Endodermal cell (in vitro differentiated cells): ENCODE data around the gene PNPLA6. TPM values are rescaled to one million over a fixed set of nuclear protein-coding genes. Genes with fewer than 3 reads are reported as not detected.

ENCODE experiments used
- DNase-seq: peaks from one replicate; pipeline ENCODE4 v3.0.0-alpha.2; 2017
- H3K27ac ChIP-seq: 2 replicates; pipeline ENCODE4 v1.5.1; 2013; ENCODE audit warnings: mild to moderate bottlenecking, low read depth, low read length, moderate library complexity
- H3K27me3 ChIP-seq: 2 replicates; pipeline ENCODE4 v1.6.1; 2013; ENCODE audit warnings: mild to moderate bottlenecking, low read length, moderate library complexity; ENCODE audit not compliant: insufficient read depth, control insufficient read depth, poor library complexity, severe bottlenecking
- H3K36me3 ChIP-seq: 2 replicates; pipeline ENCODE4 v1.7.0; 2013; ENCODE audit warnings: mild to moderate bottlenecking, low read length, moderate library complexity; ENCODE audit not compliant: control insufficient read depth, insufficient read depth
- H3K4me1 ChIP-seq: one replicate; pipeline ENCODE4 v1.7.0; 2013; ENCODE audit warnings: low read length; ENCODE audit not compliant: control insufficient read depth, insufficient read depth
- H3K4me3 ChIP-seq: 2 replicates; pipeline ENCODE4 v1.5.1; 2013; ENCODE audit warnings: mild to moderate bottlenecking, low read length, moderate library complexity
- H3K9ac ChIP-seq: 2 replicates; pipeline ENCODE4 v1.6.1; 2013; ENCODE audit warnings: mild to moderate bottlenecking, low read length, moderate library complexity; ENCODE audit not compliant: poor library complexity, severe bottlenecking; ENCODE audit errors: extremely low read depth
- H3K9me3 ChIP-seq: 2 replicates; pipeline ENCODE4 v1.6.1; 2013; ENCODE audit warnings: mild to moderate bottlenecking, low read length, moderate library complexity; ENCODE audit not compliant: control insufficient read depth
- H3K27ac Mint-ChIP-seq: 2 replicates; pipeline ENCODE4 v1.8.0; 2020; ENCODE audit warnings: mixed read lengths
- H3K27me3 Mint-ChIP-seq: 2 replicates; pipeline ENCODE4 v1.8.0; 2021; ENCODE audit warnings: mild to moderate bottlenecking, mixed read lengths; ENCODE audit not compliant: insufficient read depth
- H3K36me3 Mint-ChIP-seq: 2 replicates; pipeline ENCODE4 v1.8.0; 2020; ENCODE audit warnings: low read depth, mixed read lengths
- H3K4me1 Mint-ChIP-seq: 2 replicates; pipeline ENCODE4 v1.8.0; 2020; ENCODE audit warnings: mixed read lengths
- H3K4me3 Mint-ChIP-seq: 2 replicates; pipeline ENCODE4 v1.8.0; 2020; ENCODE audit warnings: mild to moderate bottlenecking, moderate library complexity, mixed read lengths
- H3K9me3 Mint-ChIP-seq: 2 replicates; pipeline ENCODE4 v1.8.0; 2020; ENCODE audit warnings: mild to moderate bottlenecking, mixed read lengths
- WGBS, 2 experiments: methylation state at CpG; one replicate each; pipeline versions ENCODE4 v1.1.5 to v1.1.7; 2013; ENCODE audit warnings: missing lambda C conversion rate in 2 of 2, mixed read lengths in 1 of 2; ENCODE audit not compliant: insufficient coverage in 1 of 2, insufficient read length in 1 of 2; 5-methylcytosine and 5-hydroxymethylcytosine counted together
- long read RNA-seq, 4 experiments: library from polyadenylated mRNA in 2 of 4; library from RNA in 1 of 4; library from capped mRNA in 1 of 4; stranded (forward) in 3 of 4; unstranded in 1 of 4; transcript quantifications; one replicate each; pipeline ENCODE4 v2.0.0, GENCODE V29; 2020 to 2021; ENCODE audit warnings: inconsistent platforms in 1 of 4
- polyA plus RNA-seq, 2 experiments: library from polyadenylated mRNA; stranded (reverse); fragments of 50-300 nt; gene quantifications; one replicate each; pipeline ENCODE4 v1.2.3, GENCODE V29; 2013
- total RNA-seq, 2 donors: library from RNA; stranded (reverse); fragmentation: NEBNext Ultra II Directional in 1 of 2; extraction: Animal tissue kit (Norgen Biotek cat#: 25700) in 1 of 2; gene quantifications; 2 replicates in 1 of 2; 3 replicates in 1 of 2; pipeline ENCODE4 v1.2.1, GENCODE V29; 2021
- TF ChIP-seq, protein P1 (sequence below): fragments of 200-600 bp; sonication (generic); conservative IDR thresholded peaks from 2 replicates; pipeline ENCODE4 v1.5.0; 2021; ENCODE audit warnings: antibody characterized with exemption, mild to moderate bottlenecking

The PNPLA6 gene
- 100 to 1,000 TPM in 1 of 2 donors, 10 to 100 TPM in 1; 86.1 to 124 TPM for total RNA-seq
- 62.2 TPM for polyA plus RNA-seq (2013, experiment 1 of 2)
- 61.6 TPM for polyA plus RNA-seq (2013, experiment 2 of 2)
- long read RNA-seq, experiment 1, partial matches to known transcripts: 16 of 32 reads
- long read RNA-seq, experiment 1, other reads (novel, unspliced or antisense): 15 of 32 reads
- long read RNA-seq, experiment 2, partial matches to known transcripts: 58 of 79 reads
- long read RNA-seq, experiment 2, other reads (novel, unspliced or antisense): 21 of 79 reads
- long read RNA-seq, experiment 3, full-length matches to known transcripts: 38 of 269 reads
- long read RNA-seq, experiment 3, partial matches to known transcripts: 185 of 269 reads
- long read RNA-seq, experiment 3, other reads (novel, unspliced or antisense): 46 of 269 reads
- long read RNA-seq, experiment 4, partial matches to known transcripts: 2 of 3 reads
- long read RNA-seq, experiment 4, other reads (novel, unspliced or antisense): 1 of 3 reads

- WGBS, 2 experiments: 0 to 1% methylated on average over 33 to 76 of the region's 76 CpGs
- H3K27ac Mint-ChIP-seq: peak within 1 kb of the TSS; percentile 97
- no peaks in the 10 kb centered on the region for H3K4me1 ChIP-seq
- peak within 1 kb of the TSS; percentile 74 for H3K27ac ChIP-seq
- no peaks in the 10 kb centered on the region for H3K9me3 Mint-ChIP-seq
- TF ChIP-seq, protein P1, sequence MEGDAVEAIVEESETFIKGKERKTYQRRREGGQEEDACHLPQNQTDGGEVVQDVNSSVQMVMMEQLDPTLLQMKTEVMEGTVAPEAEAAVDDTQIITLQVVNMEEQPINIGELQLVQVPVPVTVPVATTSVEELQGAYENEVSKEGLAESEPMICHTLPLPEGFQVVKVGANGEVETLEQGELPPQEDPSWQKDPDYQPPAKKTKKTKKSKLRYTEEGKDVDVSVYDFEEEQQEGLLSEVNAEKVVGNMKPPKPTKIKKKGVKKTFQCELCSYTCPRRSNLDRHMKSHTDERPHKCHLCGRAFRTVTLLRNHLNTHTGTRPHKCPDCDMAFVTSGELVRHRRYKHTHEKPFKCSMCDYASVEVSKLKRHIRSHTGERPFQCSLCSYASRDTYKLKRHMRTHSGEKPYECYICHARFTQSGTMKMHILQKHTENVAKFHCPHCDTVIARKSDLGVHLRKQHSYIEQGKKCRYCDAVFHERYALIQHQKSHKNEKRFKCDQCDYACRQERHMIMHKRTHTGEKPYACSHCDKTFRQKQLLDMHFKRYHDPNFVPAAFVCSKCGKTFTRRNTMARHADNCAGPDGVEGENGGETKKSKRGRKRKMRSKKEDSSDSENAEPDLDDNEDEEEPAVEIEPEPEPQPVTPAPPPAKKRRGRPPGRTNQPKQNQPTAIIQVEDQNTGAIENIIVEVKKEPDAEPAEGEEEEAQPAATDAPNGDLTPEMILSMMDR: no peak
- peak; percentile 97 for DNase-seq
- peaks cover under 1% of the 10 kb centered on the region for H3K36me3 ChIP-seq
- H3K4me3 Mint-ChIP-seq: peak within 1 kb of the TSS; percentile 86
- peak within 1 kb of the TSS; percentile 95 for H3K4me3 ChIP-seq
- peaks cover 21% of the 10 kb centered on the region for H3K36me3 Mint-ChIP-seq
- no peaks in the 10 kb centered on the region for H3K27me3 ChIP-seq
- H3K4me1 Mint-ChIP-seq: peaks cover 4% of the 10 kb centered on the region
- H3K9ac ChIP-seq: peak within 1 kb of the TSS; percentile 90
- H3K9me3 ChIP-seq: no peaks in the 10 kb centered on the region
- no peaks in the 10 kb centered on the region for H3K27me3 Mint-ChIP-seq
Observed at GRCh38 chr19:7535047-7535997, at the start of gene PNPLA6. Gene PNPLA6 (plus strand): TSS chr19:7535717. CDS start chr19:7535789, 72 bp downstream.

GRCh38 chr19:7486923-7487322 lies 48.6 kb upstream of the PNPLA6 start:
- H3K36me3 ChIP-seq: no peaks in the 10 kb centered on the region
- WGBS, 2 experiments: 92 to 94% methylated on average over 2 of the region's 2 CpGs
- no peaks in the 10 kb centered on the region for H3K36me3 Mint-ChIP-seq
- no peak overlapping the region for H3K9ac ChIP-seq
- TF ChIP-seq, protein P1: no peak
- no peaks in the 10 kb centered on the region for H3K27me3 Mint-ChIP-seq
- peak overlapping the region; percentile 61 for H3K4me3 Mint-ChIP-seq
- H3K9me3 Mint-ChIP-seq: no peaks in the 10 kb centered on the region
- H3K4me1 Mint-ChIP-seq: peaks cover 13% of the 10 kb centered on the region
- no peak overlapping the region for H3K4me3 ChIP-seq
- H3K9me3 ChIP-seq: no peaks in the 10 kb centered on the region
- DNase-seq: no peak
- H3K27ac Mint-ChIP-seq: no peak overlapping the region
- H3K4me1 ChIP-seq: peaks cover 7% of the 10 kb centered on the region
- no peak overlapping the region for H3K27ac ChIP-seq
- H3K27me3 ChIP-seq: no peaks in the 10 kb centered on the region

- Mint-ChIP-seq H3K9me3 (no peaks in the 10 kb centered on the region), H3K4me1 (peaks cover 7% of the 10 kb centered on the region), H3K27ac (peak within 1 kb of the TSS; percentile 93), H3K27me3 (no peaks in the 10 kb centered on the region), H3K4me3 (peak within 1 kb of the TSS; percentile 61), H3K36me3 (no peaks in the 10 kb centered on the region)
- Histone ChIP-seq H3K4me1 (peaks cover 7% of the 10 kb centered on the region), H3K36me3 (no peaks in the 10 kb centered on the region), H3K27me3 (no peaks in the 10 kb centered on the region), H3K4me3 (peak within 1 kb of the TSS; percentile 67), H3K9me3 (no peaks in the 10 kb centered on the region), H3K9ac (peak within 1 kb of the TSS; percentile 62), H3K27ac (peak within 1 kb of the TSS; percentile 65)
- WGBS, 2 experiments: 6 to 18% methylated on average over 17 to 49 of the region's 49 CpGs
- peak; percentile 95 for DNase-seq
- TF ChIP-seq, protein P1: no peak
Observed at GRCh38 chr19:7488736-7489353, 46.7 kb upstream of the PNPLA6 start, which contains the start of gene PEX11G. Gene PEX11G (minus strand): TSS chr19:7489035. CDS start chr19:7489010, 25 bp downstream.
